ENCODE data around the gene CABP7.

The CABP7 gene

DNA sequence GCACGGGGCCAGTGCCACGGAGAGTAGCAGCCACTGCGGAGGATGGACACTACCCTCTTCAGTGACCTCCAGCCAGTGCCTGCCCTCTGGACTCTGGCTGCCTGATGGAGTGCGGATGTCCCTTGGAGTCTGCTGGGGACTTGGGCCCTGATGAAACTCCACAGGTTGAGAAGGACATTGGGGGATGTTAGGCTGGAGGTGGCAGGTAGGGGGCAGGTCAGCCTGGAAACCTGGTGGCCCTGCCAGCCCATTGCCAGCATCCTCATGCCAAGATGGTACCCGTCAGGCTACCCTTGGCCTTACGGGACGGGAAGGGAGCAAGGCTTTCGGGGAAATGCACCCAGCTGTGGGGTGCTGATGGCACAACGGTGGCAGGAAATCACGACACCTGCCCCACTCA, 4.0 kb downstream of the CABP7 start:
- DNase-seq = no peak

DNA sequence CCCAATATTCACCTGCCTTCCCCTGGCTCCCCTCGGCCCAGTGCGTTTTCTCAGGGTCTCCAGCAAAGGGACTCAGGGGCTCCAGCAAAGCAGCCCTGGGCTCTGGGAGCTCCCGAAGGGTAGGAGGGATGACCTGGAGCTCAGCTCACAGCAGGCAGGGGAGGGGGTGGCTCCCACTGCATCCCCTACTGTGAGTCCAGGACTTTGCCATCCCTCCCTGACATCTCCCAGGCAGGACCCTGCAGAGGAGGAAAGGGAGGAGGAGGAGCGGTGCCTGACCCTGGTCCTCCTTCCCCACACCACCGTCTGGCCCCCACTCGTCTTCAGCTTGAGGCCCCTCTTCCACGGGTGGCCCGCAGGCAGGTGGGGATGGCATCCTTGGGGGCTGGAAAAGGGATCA, 5.0 kb downstream of the CABP7 start:
- DNase-seq = no peak

DNA sequence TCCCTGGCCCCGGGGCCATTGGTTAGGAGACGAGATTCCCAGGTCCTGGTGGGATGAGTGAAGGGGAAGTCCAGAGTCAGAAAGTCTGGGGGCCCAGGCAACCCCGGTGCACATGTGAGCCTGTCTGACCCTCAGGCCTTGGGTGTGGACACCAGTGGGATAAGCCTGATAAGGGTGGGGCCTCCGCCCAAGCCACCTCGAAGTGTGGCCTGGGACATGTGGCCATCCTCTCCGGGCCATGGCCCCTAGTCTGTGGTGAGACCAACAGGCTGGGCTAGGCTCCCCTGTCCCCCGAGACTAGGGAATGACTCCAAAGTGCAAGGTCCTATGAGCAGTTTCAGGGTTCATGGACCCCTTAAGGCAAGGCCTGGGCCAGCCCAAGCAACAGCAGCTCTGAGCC, 6.3 kb downstream of the CABP7 start:
- no peak for DNase-seq

DNA sequence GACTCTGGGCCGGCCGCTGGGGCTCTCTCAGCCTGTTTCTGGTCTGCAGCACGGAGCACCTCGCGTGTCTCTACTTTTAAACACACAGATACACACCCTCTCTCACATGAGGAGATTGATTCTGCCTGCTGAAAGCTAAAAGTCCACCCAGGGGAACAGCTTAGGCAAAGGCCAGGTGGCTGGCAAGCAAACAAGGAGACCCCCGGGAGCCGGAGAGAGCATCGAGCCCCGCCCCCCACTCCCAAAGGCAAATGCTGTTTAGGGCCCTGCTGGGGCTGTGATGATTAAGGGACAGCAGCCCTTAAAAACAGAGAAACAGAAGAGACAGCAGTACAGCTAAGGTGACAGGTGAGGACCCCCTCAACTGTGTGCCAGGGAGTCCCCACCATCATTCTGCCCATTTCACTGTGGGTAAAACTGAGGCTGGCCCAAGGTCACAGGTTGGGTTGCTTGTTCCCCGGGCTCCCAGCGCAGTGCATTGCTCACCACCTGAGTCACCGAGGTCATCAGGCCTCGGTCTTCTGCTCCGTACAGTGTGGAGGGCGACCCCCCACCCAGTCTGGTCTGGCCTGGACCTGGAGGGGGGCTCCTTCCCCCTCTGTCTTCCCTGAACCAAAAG, 6.8 kb downstream of the CABP7 start:
- no peak for DNase-seq

DNA sequence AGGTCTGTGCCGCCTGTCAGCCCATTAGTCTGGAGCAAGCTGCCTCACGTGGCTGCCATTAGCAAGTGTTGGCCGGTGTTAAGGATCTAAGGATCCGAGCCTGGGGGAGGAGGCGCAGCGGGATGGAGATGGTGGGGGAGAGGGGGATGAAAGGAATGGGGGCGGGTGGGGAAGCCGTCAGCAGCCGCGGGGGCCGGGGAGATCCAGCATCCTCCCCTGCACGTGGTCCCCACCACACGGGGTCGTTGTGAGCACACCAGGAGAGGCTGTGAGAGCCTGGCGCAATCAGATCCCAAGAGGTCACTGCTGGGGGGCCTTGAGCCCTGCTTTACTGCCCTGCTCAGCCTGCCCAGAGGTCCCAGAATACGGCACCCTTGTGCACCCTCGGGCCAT, 7.3 kb downstream of the CABP7 start:
- no peak for DNase-seq

DNA sequence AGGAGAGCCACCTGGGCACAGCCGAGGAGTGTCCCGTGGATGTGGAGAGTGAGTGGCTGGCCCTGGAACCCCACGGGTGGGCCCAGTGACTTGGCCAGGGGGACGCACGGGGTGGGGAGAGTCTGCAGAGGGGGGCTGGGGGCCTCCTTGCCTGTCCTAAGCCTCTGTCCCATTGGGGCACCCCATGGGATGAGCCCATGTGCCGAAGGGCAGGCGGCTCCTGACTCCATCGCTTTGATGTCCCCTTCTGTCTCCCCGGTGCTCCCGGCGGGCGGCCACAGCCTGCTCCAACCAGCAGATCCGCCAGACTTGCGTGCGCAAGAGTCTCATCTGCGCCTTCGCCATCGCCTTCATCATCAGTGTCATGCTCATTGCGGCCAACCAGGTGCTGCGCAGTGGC, 9.4 kb downstream of the CABP7 start:
- no peak for DNase-seq

DNA sequence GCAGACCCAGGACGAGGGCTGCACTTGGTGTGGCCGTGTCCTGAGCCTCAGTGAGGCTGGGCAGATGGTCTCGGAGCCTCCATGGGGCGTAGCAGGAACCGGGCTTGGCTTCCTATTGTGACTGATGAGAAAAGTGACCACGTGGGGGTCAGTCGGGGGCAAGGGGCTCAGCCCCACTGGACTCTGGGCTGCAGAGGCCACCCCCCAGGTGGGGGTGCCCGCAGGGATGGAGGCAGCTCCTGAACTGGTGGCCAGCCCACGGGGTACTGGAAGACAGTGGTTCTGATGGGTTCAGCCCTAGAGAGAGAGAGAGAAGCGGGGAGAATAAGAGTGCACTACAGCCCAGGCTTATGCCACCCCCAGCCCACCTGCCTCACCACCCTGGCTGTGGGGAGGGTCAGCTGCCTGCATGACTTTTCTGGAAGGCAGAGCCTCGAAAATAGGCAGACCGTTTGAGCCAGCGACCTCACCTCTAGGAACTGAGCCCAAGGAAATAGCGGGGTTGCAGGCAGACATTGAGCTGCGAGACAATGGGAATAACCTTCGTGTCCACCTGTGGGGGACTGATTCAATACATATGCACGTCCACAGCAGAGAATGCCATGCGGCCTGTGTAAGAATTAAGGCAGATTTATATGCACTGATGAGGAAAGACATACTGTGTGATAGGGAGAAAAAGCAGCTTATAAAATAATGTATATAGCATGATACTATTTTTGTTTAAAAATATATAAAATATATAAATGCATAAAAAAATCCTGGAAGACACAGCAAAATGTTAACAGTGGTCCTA, 11.5 kb downstream of the CABP7 start:
- no peak for DNase-seq

DNA sequence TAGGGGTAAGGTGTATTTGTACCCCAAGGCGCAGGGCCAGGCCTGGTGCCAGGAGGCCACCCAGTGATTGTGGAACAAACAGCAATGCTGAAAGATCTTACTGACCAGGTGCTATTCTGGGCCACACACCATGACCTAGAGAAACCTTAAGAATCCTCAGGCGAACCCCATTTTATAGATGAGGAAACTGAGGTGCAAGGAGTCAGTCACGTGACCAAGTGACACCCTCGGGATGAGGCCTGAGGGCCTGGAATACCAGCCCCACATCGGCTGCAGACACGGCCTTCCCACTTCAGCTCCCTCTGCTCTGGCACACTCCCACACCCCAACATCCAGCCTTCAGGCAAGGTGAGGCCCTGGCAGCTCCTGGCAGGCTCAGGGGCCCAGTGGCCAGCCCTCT, 13.1 kb downstream of the CABP7 start:
- DNase-seq = no peak

DNA sequence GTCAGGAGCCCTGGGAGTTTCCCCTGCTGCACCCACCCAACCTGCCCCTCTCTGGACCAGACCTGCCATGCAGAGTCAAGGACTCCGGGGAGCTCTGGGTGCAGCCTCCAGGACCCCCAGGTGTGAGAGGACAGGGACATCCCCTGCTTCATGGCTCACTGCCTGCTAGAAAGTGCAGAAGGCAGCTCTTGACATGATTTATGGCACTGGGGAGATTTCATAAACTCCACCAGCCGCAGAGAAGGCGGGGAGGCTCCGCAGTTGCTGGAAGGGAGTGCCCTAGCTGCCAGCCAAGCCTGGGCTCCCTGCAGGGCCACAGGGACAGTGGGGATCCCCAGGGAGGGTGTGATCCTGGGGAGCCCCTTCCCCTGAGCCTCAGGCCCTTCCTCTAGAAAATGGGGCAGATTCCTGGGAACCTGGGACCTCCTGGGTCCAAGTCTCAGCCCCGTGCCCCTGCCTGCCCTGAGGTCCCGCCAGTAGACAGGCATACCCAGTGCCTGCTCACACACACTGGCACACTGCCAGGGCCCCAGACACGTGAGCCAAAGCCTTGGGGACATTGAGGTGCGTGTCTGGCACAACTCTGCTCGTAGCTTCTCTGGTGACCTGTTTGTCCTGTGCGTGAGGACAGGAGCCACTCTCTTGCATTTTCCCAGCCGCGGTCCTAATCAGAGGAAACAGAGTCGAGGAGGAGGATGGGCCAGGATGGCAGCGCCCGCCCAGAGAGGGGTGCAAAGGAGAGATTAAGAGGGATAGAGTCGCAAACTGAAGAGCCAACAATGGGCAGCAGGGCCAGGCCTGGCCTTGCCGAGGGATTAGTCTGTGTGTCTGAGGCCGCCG, 13.8 kb downstream of the CABP7 start:
- DNase-seq = peak; percentile 57

DNA sequence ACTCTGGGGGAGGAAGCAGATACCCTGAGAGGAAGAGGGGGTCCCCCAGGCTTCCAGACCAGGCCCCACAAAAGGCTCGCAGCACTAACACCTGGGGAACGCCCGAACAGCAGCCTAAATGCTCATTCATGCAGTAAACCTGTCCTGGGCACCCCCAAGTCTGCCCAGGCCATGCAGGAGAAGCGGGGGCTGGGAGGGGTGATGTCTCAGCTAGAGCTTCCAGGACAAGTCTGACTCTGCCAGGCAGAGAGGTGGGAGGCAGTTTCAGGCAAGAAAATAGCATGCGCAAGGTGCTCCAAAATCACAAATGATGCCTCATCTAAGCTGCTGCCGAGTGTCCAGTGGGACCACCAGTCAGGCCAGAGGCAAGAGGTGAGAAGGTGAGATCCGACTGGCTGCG, 14.6 kb downstream of the CABP7 start:
- no peak for DNase-seq

DNA sequence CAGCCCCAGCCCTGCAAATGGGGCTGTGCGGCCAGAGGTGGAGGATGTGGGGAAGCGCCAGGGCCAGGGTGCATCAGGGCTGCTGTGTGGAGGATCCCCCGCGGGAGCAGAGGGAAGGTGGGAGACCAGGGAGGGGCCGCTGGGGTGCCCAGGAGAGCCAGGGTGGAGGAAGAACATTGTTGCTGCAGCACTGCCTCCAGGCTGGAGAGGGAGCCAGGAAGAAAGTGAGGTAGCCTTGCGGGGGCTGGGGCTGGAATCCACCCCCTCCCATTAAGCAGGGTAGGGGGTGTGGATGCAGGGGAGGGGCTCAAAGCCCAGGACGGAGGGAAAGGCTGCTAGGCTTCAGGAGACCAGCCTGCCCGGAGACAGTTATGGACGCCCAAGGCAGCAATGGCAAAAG, 15.0 kb downstream of the CABP7 start:
- DNase-seq = no peak

DNA sequence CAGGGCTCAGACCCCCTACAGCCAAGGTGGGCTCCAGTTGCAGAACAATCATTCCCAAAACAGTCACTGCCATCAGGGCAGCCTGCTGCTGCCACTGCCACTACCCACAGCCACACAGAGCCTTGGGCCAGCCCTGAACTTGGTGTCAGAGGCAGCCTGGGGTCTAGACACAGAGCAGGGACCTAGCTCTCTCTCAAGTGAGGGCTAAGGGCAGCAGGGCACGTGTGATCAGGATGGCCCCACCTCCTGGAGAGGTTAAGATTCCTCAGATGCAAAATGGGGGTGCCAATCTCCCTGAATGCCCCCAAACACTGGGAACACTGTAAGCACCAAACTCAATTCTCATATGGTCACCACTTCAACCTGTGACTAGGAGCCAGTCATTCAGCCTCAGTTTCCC, 15.6 kb downstream of the CABP7 start:
- no peak for DNase-seq

DNA sequence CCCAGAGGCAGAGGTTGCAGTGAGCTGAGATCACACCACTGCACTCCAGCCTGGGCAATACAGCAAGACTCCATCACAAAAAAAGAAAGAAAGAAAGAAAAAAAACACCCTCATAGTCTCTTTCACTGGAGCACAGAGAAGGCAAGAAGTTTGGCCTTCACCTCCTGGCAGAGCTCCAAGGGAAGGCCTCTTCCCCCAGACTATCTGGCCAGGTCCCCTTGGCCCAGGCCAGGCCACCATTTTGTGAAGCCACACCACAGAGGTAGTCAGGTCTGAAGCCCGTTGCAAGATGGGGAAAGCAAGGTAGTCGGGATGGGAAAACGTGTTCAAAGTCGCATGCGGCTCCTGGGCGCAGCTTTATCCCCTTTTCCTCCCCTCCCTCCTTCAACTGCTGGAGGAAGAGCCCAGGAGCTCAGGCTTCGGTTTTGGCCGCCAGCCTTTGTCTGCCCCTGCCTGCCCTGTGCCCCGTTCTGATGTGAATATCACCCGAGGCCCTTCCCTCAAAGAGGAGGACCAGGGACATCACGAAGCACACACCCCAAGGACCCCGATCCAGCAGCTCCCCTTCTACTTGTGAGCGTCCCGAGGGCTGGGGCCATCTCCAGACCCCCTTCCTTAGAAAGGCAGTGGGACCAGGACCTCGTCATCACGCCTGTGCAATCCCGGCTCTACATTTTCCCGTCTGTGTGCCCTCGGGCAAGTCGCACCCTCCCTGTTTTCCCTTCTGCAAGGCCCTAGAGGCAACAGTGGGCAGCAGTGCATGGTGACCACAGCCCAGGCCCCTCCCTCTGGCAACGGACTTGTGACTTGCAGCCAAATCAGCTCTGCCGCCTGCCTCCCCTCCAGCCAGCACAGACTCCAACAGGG, 17.7 kb downstream of the CABP7 start:
- peak; percentile 64 for DNase-seq

DNA sequence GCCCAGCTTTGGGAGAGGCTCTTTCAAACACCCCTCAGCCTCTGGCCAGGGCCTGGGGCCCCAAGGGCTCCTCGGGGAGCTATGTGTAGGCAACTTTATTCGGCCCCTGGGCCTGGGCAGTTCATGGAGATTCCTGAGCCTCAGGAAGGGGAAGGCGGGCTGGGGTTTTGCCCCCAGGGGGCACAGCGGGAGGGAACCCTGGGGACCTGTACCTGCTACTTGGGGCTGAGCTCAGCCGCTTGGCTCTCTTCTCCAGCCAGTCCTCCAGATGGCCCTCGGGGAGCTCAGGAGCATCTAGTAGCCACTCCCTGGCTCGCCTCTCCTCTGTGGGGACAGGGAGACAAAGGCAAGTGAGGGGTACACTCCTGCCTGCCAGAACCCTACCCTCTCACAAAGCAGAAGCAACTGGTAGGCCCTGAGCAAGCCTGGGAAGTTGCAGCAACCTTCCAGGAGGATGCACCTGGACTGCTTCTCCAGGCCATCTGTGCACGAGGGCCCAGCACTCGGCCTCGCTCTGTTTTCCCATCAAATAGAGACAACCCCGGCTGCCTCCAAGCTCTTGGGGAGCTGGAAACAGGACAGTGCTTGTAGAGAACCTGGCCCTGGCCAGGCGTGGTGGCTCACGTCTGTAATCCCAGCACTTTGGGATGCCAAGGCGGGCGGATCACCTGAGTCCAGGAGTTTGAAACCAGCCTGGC, 18.5 kb downstream of the CABP7 start:
- no peak for DNase-seq

DNA sequence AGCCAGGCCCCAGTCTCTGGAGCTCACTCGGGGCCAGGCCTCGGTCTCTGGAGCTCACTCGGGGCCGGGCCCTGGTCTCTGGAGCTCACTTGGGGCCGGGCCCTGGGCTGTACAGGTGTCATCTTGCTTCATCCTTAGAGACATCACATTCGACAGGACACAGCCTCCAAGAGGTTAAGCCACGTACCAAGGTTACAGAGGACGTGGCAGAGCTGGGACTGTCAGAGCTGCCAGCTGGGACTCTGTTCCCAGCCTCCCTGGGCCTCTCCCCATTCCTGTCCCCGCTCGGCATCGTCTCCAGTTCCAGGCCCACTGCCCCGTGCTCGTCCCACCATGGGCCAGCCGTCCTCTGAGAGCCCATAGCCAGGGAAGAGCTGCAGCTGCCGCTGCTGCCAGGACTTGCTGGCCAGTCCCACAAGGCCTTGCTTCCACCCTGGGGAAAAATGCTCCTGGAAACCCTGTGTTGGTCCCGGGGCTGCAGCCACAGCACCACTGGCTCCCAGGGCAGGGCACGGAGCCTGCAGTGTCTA, 19.6 kb downstream of the CABP7 start:
- no peak for DNase-seq

DNA sequence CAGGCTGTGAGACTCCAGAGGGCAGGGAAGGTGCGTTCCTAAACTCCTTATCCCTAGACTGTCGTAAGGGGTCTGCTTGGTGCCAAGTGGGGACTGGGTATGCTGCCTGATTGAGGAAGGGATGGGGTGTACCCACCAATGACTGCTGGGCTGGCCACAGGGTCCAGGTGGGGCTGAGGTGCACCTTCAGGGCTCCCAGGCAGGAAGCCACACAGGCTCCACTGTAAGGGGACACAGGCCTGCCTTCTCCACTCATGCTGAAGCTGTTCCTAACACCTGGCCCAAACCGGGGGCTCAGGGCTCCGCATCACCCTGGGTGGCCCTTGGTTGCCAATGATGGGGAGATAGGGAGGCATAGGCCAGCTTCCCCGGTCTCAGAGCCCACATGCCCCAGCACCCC, 20.4 kb downstream of the CABP7 start:
- DNase-seq = no peak

DNA sequence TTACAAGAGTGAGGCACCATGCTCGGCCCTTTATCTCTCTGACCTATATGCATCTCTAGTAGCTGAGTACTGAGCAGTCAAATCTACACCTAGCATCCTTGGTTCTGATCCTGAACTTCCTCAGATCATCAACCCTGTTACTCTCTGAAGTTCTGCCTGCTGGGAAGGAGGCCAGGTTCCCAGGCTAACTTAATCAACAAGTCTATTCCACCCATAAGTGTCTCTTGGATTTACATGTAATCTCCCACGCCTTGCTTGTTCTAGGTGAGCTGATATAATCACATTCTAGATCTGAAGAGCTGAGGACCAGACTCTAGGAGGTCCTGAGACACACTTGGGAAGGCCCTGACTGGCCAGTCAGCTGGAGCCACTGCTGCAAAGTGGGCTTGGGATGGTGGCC, 22.1 kb downstream of the CABP7 start:
- no peak for DNase-seq

DNA sequence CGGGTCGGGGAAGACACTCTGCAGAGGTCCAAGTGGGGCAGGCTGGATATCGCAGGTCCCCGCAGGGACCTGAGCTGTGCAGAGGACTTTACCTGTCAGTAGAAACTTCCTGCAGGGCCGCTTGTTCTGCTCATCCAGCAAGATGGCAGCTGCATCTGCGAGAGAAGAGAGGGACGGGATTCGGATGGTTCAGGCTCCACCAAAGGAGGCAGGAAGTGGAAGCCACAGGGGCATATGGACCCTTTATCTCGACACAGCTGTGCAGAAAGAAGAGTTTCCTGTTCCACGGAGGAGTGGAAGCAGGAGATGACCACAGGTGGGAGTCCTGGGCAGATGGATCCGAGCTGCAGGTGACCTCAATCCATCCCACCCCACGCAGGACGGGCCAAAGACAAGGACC, 22.5 kb downstream of the CABP7 start:
- DNase-seq = no peak

DNA sequence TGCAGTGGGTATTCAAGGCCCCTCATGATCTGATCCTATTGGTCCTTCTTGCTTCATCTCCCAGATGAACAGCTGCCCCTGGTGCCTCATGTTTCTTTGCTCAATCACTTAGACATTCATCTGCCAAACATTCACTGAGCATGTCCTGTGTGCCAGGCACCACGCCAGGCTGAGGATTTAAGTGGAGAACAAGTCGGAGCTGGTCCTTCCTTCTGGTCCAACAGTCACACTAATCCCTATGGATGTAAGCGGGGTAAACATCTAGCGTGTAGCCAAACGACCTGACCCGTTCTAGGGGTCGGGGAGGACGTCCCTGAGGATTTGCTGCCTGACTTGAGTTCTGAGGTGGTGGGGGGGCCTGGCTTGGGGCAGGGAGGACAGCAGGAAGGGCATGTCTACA, 25.1 kb downstream of the CABP7 start:
- peak; percentile 99 for DNase-seq

DNA sequence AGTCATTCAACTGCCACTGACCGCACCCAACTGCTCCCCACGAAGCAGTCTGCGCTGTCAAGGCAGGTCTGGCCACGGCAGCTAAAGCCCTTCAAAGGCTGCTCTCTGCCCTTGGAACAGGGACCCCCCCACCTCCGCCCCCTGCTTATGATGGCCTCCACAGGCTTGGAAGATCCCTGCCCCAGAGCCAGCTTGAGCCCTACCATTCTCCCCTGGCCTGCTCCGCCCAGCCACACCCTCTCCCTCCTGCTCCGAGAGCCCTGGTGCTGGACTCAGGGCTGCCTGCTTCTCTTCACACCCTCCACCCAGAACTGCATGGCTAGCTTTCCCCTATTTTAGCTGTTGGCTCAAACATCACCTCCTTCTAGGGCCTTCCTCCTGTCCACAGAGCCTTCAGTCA, 28.0 kb downstream of the CABP7 start:
- no peak for DNase-seq

DNA sequence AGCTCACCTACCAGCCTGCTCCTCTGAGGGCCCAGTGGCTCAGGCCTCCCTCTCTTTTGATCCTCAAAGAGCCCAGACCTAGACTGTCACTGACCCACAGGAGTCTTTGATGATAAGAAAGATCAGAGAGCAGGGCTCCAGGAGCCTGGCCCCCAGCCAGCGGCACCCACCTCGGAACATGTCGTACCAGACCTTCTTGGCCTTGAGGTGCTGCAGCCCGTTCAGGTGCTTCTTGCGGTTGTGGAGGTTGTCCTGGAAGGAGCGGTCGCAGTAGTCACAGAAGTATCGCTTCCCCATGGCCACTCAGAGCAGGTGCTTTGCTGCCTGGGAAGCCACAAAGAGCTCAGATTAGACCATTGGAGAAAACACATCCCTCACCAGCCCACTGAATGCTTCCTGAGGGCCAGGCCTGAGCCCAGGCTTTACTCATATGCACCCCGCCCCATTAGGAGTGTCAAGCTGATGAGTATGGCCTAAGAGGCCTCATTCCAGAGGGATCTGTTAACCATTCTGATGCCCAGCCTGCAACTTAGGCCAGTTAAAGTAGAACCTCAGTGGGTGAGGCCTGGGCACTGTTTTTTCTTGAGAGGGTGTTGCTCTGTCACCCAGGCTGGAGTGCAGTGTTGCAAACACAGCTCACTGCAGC, 28.6 kb downstream of the CABP7 start:
- no peak for DNase-seq

DNA sequence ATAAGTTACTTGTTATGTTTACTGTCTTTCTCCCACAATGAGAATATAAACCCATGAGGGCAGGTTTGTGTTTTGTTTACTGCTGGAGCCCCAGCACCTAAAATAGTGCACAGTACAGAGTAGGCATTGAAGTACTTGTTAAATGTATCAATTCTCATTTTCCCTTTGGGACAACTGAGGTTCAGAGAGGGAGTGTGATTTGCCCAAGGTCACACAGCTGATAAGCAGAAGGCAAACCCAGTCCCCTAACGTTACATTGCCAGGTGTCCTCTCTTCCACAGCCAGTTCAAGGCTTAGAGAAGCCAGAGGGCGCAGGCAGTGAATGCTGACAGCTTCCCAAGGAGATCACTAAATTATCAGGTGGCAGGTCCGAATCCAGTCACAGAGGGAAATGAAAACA, 30.2 kb downstream of the CABP7 start:
- no peak for DNase-seq
